ENCODE measurements around the gene SENP5.

- TF ChIP-seq CTCF (IDR thresholded peaks at IDR 0.05; ENCODE audit: insufficient read depth, low read length, poor library complexity, severe bottlenecking) (no peak), EZH2phosphoT487 (conservative IDR thresholded peaks at IDR 0.05; ENCODE audit: low read length) (no peak)
These were observed 36.0 kb downstream of the SENP5 start for GRCh38 chr3:196903740-196904139.

Measured in SU-DHL-6 (cell line).